Osteocyte (in vitro differentiated cells): ENCODE measurements around the gene RTN4IP1. TPM values are rescaled to one million over a fixed set of nuclear protein-coding genes. Genes with fewer than 3 reads are reported as not detected.

ENCODE experiments used
- DNase-seq: peaks from one replicate; pipeline ENCODE4 v3.0.0; 2021; ENCODE audit warnings: mixed read lengths; ENCODE audit not compliant: unreplicated experiment; ENCODE audit errors: extremely low spot score
- H3K27ac Mint-ChIP-seq: one replicate; pipeline ENCODE4 v1.8.0; 2021; ENCODE audit warnings: mild to moderate bottlenecking, mixed read lengths; ENCODE audit not compliant: unreplicated experiment
- H3K27me3 Mint-ChIP-seq: one replicate; pipeline ENCODE4 v1.8.0; 2021; ENCODE audit warnings: mixed read lengths; ENCODE audit not compliant: unreplicated experiment
- H3K36me3 Mint-ChIP-seq: one replicate; pipeline ENCODE4 v1.8.0; 2021; ENCODE audit warnings: mixed read lengths; ENCODE audit not compliant: unreplicated experiment
- H3K4me1 Mint-ChIP-seq: one replicate; pipeline ENCODE4 v1.8.0; 2021; ENCODE audit warnings: mixed read lengths; ENCODE audit not compliant: unreplicated experiment
- H3K4me3 Mint-ChIP-seq: one replicate; pipeline ENCODE4 v1.8.0; 2021; ENCODE audit warnings: mild to moderate bottlenecking, moderate library complexity, mixed read lengths; ENCODE audit not compliant: unreplicated experiment
- H3K9me3 Mint-ChIP-seq: one replicate; pipeline ENCODE4 v1.8.0; 2021; ENCODE audit warnings: mixed read lengths; ENCODE audit not compliant: unreplicated experiment
- total RNA-seq: library from RNA; stranded (reverse); gene quantifications from 2 replicates; pipeline ENCODE4 v1.2.1, GENCODE V29; 2021
- TF ChIP-seq, protein P1 (sequence below): fragments of 200-600 bp; sonication (generic); IDR thresholded peaks from 2 replicates; pipeline ENCODE4 v1.5.0; 2021; ENCODE audit warnings: antibody characterized with exemption, mild to moderate bottlenecking, moderate library complexity

Gene RTN4IP1
- total RNA-seq, 1 donor from 2014 or later = 5.0 TPM

DNA sequence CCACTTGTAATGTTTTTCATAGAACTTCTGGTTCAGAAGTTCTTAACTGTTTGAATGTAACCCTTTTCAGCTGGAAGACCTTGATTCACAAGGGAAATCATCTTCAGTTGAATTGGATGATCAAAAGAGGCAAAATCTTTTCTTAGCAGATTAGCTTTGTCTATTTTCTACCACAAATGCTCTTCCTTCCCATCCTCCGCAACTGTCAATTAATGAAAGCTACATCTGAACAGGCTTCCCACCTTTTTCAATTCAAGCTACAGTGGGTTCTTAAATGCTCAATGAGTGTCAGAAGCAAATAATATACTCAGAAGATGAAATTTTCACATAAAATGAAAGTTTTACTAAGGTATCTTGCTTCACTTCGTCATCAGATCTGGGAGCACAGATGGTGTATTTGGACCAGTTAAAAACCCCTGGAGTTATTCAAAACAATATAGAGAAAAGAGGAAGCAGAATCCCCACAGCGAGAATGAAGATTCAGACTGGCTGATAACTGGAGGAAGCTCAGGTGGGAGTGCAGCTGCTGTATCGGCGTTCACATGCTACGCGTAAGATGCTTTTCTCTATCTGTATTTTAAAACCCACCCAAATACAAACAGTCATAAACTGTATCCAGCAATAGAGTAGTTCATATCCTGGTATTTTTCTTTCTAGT, 19.5 kb upstream of the RTN4IP1 start:
- Mint-ChIP-seq H3K27me3 (no peaks in the 10 kb centered on the region), H3K9me3 (no peaks in the 10 kb centered on the region), H3K4me1 (no peaks in the 10 kb centered on the region), H3K27ac (no peak overlapping the region), H3K4me3 (no peak overlapping the region), H3K36me3 (peaks cover 45% of the 10 kb centered on the region)
- DNase-seq = no peak
- TF ChIP-seq, protein P1, sequence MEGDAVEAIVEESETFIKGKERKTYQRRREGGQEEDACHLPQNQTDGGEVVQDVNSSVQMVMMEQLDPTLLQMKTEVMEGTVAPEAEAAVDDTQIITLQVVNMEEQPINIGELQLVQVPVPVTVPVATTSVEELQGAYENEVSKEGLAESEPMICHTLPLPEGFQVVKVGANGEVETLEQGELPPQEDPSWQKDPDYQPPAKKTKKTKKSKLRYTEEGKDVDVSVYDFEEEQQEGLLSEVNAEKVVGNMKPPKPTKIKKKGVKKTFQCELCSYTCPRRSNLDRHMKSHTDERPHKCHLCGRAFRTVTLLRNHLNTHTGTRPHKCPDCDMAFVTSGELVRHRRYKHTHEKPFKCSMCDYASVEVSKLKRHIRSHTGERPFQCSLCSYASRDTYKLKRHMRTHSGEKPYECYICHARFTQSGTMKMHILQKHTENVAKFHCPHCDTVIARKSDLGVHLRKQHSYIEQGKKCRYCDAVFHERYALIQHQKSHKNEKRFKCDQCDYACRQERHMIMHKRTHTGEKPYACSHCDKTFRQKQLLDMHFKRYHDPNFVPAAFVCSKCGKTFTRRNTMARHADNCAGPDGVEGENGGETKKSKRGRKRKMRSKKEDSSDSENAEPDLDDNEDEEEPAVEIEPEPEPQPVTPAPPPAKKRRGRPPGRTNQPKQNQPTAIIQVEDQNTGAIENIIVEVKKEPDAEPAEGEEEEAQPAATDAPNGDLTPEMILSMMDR = no peak

DNA sequence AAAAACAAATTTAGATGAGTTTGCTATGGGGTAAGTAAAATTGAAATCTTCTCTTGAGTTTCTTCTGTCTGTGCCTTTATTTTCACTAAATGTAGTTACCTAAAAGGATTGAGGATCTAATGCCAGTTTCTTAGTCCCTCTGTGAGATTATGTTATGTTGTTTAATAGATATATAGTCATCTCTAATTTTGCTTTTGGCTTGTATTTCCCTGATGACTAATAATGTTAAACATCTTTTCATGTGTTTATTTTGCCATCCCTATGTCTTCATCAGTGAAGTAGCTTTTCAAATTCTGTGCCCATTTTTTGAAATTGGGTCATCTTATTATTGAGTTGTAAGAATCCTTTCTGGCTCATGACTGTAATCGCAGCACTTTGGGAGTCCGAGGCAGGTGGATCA, 13.8 kb upstream of the RTN4IP1 start:
- H3K36me3 Mint-ChIP-seq = peaks cover 38% of the 10 kb centered on the region
- DNase-seq = no peak
- no peak overlapping the region for H3K27ac Mint-ChIP-seq
- TF ChIP-seq, protein P1 = no peak
- no peaks in the 10 kb centered on the region for H3K9me3 Mint-ChIP-seq
- no peak overlapping the region for H3K4me3 Mint-ChIP-seq
- H3K27me3 Mint-ChIP-seq = no peaks in the 10 kb centered on the region
- peaks cover 8% of the 10 kb centered on the region for H3K4me1 Mint-ChIP-seq

DNA sequence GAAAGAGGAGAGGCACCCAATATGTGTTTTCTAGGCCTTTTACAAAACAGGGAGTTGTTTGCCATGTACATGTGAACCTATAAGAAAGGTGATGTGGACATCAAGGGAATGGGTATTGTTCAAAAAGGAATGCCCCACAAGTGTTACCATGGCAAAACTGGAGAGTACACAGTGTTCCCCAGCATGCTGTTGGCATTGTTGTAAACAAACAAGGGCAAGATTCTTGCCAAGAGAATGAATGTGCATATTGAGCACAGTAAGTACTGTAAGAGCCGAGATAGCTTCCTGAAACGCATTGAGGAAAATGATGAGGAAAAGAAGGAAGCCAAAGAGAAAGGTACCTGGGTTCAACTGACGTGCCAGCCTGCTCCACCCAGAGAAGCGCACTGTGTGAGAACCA, 13.2 kb upstream of the RTN4IP1 start:
- no peaks in the 10 kb centered on the region for H3K27me3 Mint-ChIP-seq
- TF ChIP-seq, protein P1 = no peak
- H3K4me3 Mint-ChIP-seq = no peak overlapping the region
- H3K36me3 Mint-ChIP-seq = peaks cover 38% of the 10 kb centered on the region
- no peak overlapping the region for H3K27ac Mint-ChIP-seq
- DNase-seq = no peak
- H3K4me1 Mint-ChIP-seq = peaks cover 8% of the 10 kb centered on the region
- no peaks in the 10 kb centered on the region for H3K9me3 Mint-ChIP-seq

DNA sequence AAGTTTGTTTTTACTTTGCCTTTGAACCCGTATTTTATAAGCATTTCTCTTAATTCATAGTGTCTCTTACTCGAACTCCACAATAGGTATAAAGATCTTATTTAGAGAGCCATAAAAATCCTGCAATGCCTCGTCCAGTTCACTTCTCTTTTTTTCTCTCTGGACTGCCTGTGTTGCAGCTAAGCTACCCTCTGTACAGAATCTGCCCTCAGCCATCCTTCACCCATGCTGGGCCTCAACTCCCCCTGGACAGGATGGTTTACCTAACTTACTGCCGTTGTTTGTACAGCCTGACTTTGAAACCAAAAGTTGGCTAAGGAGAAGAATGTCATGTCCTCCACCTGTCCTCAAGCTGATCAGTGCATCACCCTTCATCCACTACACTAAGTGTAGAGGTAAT, 10.5 kb upstream of the RTN4IP1 start:
- Mint-ChIP-seq H3K27me3 (no peaks in the 10 kb centered on the region), H3K4me1 (peaks cover 8% of the 10 kb centered on the region), H3K36me3 (peaks cover 24% of the 10 kb centered on the region), H3K4me3 (no peak overlapping the region), H3K27ac (no peak overlapping the region), H3K9me3 (no peaks in the 10 kb centered on the region)
- DNase-seq = no peak
- TF ChIP-seq, protein P1 = no peak

DNA sequence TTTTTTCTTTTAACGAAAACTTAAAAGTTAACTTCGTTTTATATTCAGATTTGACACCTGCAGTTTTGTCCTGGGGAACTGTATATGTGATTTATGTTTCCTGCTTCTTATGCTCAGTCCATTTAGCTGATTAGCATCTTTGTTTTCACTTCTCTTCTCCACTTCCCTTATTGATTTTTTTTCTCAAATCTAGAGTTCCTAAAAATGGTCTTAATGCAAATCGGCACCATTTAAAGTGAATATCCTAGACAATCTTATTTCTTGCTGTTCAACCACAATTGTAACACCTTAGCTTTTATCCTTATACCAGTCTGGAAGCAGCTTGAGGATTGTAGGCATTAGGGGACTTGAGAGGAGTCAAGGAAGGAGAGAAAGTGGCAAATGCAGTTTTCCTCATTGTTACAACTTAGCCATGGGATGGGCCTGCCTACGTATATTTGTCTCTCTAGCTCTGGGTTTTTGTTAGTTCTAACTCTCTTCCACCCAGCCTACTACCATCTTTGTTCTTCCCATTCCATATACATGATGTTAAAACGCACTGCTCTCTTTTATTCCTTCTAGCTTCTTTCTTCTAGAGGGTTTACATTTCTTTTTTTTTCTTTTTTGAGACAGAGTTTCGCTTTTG, 8.5 kb upstream of the RTN4IP1 start:
- H3K27ac Mint-ChIP-seq = no peak overlapping the region
- TF ChIP-seq, protein P1 = no peak
- no peak overlapping the region for H3K4me3 Mint-ChIP-seq
- H3K4me1 Mint-ChIP-seq = peaks cover 4% of the 10 kb centered on the region
- H3K27me3 Mint-ChIP-seq = no peaks in the 10 kb centered on the region
- no peak for DNase-seq
- no peaks in the 10 kb centered on the region for H3K9me3 Mint-ChIP-seq
- H3K36me3 Mint-ChIP-seq = peaks cover 15% of the 10 kb centered on the region
